HG02610 (cell line): ENCODE data around the gene PI4KB.
"Not testable (repeated sequence)": the region's sequence is repeated elsewhere in the genome, so short reads cannot be mapped to it uniquely, and the experiment has no call there.

Experiments
- ATAC-seq: cut with Tn5 transposase; IDR thresholded peaks from one replicate; pipeline ENCODE4 v1.9.1; 2021; ENCODE audit warnings: mild to moderate bottlenecking, moderate library complexity; ENCODE audit not compliant: unreplicated experiment

Gene PI4KB

GRCh38 chr1:151281969-151282882 is 45.0 kb downstream of the PI4KB start, which contains the start of gene ZNF687:
Gene ZNF687 (plus strand): TSS chr1:151282299. CDS start chr1:151286292, 3,993 bp downstream.
- ATAC-seq, result peak; percentile 88

DNA sequence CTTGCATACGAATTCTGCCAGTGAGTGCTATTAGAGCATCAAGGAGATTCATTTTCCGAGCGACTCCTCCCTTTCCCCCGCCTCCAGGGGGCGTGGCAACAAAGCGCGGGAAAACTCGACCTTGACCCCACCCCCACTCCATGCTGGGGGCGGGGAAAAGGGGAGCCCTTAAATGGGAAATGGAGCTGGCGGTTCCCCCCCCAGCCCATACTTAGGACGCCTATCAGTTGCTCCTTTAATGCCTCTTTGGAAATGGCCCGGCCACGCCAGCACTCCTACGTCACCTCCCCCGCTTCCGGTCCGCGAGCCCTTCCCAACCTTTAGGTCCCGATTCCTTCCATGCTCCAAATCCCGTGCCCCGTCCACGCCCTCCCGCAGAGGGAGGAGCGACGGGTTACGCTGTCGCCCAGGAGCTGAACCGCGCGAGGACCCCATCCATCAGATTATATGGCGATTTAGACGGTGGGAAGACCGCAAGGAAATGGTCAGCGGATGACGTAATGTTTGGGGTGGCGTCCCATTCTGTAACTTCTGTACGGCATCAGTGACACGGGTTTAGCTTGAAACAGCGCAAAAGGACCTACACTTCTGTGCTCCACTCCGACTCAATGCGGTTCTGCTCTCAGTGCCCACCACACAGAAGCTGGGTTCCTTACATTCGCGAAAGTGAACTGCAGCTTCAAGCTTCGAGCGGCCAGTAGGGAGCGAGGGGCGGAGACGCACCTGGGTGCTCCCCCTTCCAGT is 45.8 kb downstream of the PI4KB start:
- peak; percentile 24 for ATAC-seq

GRCh38 chr1:151277249-151277648 is 50.0 kb downstream of the PI4KB start:
- no peak for ATAC-seq

GRCh38 chr1:151275341-151275740 is 51.9 kb downstream of the PI4KB start:
- not testable (repeated sequence) for ATAC-seq

- ATAC-seq, result no peak
These were observed 53.2 kb downstream of the PI4KB start for GRCh38 chr1:151273924-151274466.

DNA sequence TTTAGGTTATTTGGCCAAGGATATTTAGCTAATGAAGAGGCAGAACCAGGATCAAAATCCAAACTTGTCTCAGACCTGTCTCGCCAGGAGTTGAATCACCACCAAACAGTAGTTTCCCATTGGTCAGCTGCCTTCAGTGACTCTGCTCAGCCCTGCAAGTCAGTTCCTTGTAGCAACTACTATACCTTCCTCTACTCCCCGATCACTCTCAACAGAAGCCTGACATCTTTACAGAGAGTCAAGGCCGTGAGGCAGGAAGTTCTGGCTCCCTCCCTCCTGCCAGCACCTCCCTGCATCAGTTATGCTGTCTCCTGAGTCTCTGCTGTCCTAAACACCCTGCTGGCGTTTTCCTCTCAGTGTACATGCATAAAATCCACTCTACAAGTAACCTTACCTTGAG is 59.5 kb downstream of the PI4KB start:
- no peak for ATAC-seq

GRCh38 chr1:151266821-151267220 is 60.4 kb downstream of the PI4KB start:
- ATAC-seq, result no peak

GRCh38 chr1:151266315-151266714 is 60.9 kb downstream of the PI4KB start:
- no peak for ATAC-seq

DNA sequence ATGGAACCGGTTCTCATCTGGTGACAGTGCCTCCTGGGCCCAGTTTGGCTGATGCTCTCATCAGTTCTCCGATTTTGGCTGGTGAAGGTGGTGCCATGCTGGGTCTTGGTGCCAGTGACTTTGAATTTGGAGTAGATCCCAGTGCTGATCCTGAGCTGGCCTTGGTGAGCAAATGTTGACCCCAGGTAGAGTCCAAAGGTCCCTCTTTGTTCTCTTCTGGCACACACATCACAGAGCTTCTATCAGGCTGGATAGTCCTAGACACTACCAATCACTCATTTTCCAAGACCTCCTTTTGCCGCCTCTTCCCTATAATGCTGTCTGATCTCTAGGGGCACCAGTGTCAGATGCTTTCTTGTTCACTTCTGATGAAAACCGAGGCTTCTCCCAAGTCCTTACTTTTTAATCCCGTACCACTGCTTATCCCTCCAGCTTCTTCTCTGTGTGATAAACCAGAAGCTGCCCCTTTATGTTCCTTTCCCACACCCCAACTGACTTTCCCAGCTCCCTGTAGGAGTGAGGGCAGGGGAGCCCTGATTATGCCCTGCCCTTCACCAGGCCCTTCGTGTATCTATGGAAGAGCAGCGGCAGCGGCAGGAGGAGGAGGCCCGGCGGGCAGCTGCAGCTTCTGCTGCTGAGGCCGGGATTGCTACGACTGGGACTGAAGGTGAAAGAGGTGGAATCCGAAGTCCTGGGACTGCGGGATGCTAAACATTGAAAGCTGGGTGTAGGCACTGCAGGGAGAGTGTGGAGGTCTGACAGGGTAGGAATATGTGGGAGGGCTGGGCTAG is 61.6 kb downstream of the PI4KB start:
- no peak for ATAC-seq

GRCh38 chr1:151259351-151259750 is 67.9 kb downstream of the PI4KB start:
- no peak for ATAC-seq

DNA sequence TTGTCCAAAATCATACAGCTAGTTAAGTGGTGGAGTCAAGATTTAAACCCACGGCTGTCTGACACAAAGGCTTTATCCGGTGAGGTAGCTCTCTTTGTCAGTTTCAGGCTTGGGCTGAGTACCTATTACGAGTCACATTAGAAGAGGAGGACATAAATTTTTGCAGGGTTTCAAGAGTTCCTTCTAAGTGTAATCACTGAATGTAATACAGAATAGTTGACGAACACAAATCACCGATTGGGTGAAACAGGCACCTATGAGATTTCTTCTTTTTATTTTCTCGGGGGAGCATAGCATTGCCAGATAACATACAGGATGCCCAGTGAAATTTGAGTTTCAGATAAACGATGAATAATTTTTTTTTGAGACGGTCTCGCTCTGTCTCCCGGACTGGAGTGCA is 71.8 kb downstream of the PI4KB start:
- no peak for ATAC-seq

GRCh38 chr1:151254217-151255213 is 72.7 kb downstream of the PI4KB start, which contains the start of gene PSMD4:
Gene PSMD4 (plus strand): TSS chr1:151254734. CDS start chr1:151254783, 49 bp downstream.
- ATAC-seq, result peak; percentile 92

DNA sequence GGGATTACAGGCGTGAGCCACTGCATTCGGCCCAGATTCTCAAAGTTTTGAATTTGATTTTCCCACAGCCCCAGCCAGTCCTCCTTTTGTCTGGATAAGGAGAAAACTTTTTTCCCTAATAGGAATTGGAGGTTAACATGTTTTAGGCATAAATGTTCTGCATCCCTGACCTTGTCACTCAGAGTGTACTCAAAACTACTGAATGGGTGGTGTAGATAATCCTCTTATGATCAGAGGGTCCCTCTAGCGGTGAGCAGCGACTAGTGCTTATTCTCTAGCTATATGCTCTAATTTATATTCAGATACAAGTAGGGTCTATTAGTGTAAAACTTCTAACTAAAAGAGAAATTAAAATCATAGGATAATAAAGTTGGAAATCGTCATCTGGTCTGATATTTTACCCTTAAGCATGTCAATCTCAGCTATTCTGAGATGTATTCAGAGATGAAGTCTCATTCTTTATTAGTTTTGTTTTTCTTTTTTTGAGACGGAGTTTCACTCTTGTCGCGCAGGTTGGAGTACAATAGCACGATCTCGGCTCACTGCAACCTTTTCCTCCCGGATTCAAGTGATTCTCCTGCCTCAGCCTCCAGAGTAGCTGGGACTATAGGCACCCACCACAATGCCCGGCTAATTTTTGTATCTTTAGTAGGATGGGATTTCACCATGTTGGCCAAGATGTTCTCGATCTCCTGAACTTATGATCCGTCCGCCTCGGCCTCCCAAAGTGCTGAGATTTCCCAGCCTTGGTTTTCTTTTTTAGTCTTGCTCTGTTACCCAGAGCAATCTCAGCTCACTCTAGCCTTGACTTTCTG is 75.4 kb downstream of the PI4KB start:
- ATAC-seq, result peak; percentile 36

GRCh38 chr1:151246786-151247185 is 80.4 kb downstream of the PI4KB start:
- no peak for ATAC-seq

DNA sequence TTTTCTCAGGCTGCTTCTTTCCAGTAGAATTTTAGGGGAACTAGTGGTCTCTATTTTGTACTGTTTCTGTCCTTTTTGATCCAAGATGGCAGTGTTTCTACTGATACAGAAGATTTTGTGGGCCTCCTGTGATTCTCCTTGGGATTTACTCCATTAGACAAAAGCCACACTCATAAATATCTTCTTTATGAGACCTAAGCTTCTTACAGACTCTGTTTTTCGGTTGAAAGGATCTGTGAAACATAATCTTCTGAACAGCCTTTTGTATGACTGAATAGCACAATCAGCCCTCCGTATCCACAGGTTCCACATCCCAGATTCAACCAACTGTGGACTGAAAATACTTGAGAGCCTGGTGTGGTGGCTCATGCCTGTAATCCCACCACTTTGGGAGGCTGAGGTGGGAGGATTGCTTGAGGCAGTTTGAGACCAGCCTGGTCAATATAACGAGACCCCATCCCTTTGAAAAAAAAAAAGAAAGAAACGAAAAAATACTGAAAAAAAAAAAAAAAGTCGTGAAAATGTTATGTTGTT is 83.5 kb downstream of the PI4KB start:
- no peak for ATAC-seq

DNA sequence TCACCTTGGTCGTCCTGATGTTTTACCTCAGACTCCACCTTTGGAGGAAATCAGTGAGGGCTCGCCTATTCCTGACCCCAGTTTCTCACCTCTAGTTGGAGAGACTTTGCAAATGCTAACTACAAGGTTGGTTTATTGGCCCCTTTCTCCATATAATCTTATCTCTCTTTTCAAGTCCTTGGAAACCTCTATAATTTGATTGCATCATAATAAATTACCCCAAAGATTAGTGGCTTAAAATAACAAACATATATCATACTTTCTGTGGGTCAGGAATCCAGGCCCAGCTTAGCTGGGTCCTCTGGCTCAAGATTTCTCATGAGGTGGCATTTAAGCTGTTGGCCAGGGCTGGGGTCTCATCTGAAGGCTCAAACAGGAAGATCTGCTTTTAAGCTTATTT is 84.8 kb downstream of the PI4KB start:
- ATAC-seq, result no peak
